GM19467 (cell line): ENCODE data around the gene RPL10A.

Source experiments
- ATAC-seq: cut with Tn5 transposase; IDR thresholded peaks from one replicate; pipeline ENCODE4 v1.9.1; 2021; ENCODE audit warnings: mild to moderate bottlenecking, moderate library complexity; ENCODE audit not compliant: unreplicated experiment

Gene RPL10A

GRCh38 chr6:35474131-35474941, 6.1 kb downstream of the RPL10A start:
- ATAC-seq, result no peak

- no peak for ATAC-seq
Measured at GRCh38 chr6:35474942-35475570, 6.9 kb downstream of the RPL10A start.

- ATAC-seq, result no peak
Measured at GRCh38 chr6:35475573-35475972, 7.4 kb downstream of the RPL10A start.

GRCh38 chr6:35476004-35476403, 7.8 kb downstream of the RPL10A start:
- no peak for ATAC-seq

- ATAC-seq, result no peak
Measured at GRCh38 chr6:35477028-35477427, 8.8 kb downstream of the RPL10A start.

- no peak for ATAC-seq
Measured at GRCh38 chr6:35477551-35478179, 9.5 kb downstream of the RPL10A start.

GRCh38 chr6:35478259-35478658, 10.1 kb downstream of the RPL10A start:
- no peak for ATAC-seq

- no peak for ATAC-seq
Measured at GRCh38 chr6:35480176-35480575, 12.0 kb downstream of the RPL10A start.

GRCh38 chr6:35481226-35481625, 13.0 kb downstream of the RPL10A start:
- no peak for ATAC-seq

GRCh38 chr6:35483062-35483461, 14.9 kb downstream of the RPL10A start:
- ATAC-seq, result no peak

GRCh38 chr6:35483490-35483889, 15.3 kb downstream of the RPL10A start:
- ATAC-seq, result no peak

- ATAC-seq, result no peak
Measured at GRCh38 chr6:35483893-35484645, 15.9 kb downstream of the RPL10A start.

GRCh38 chr6:35484921-35485392, 16.8 kb downstream of the RPL10A start:
- ATAC-seq, result no peak

- no peak for ATAC-seq
Measured at GRCh38 chr6:35485402-35485877, 17.2 kb downstream of the RPL10A start.

- ATAC-seq, result no peak
Measured at GRCh38 chr6:35486005-35486925, 18.1 kb downstream of the RPL10A start.

- no peak for ATAC-seq
Measured at GRCh38 chr6:35487658-35488516, 19.7 kb downstream of the RPL10A start.

GRCh38 chr6:35488517-35488862, 20.3 kb downstream of the RPL10A start:
- no peak for ATAC-seq

GRCh38 chr6:35489066-35489465, 20.9 kb downstream of the RPL10A start:
- ATAC-seq, result no peak
